MCF 10A (cell line): ENCODE results near the gene RBP3. TPM values are rescaled to one million over a fixed set of nuclear protein-coding genes. Genes with fewer than 3 reads are reported as not detected.

ENCODE experiments used
- BruUV-seq: library from RNA; stranded (reverse); fragments of 400-500 nt; replicated peaks from 2 replicates; lab custom pipeline; 2021; lab: Mats Ljungman, UMichigan
- CTCF ChIA-PET: fragments of 300-600 bp; sonication (Branson Sonifier 250); formaldehyde crosslinking; extraction: SDS; loops from one replicate; lab custom pipeline; 2021; ENCODE audit warnings: antibody characterized with exemption, inconsistent platforms; lab: Yijun Ruan, JAX
- POLR2A ChIA-PET: fragments of 300-600, 350-650 bp; sonication (Branson Sonifier 250); formaldehyde crosslinking; extraction: SDS; loops from one replicate; lab custom pipeline; 2020; ENCODE audit warnings: antibody characterized with exemption, inconsistent platforms; lab: Yijun Ruan, JAX
- DNase-seq: peaks from one replicate; pipeline ENCODE4 v3.0.0-alpha.2; 2018; ENCODE audit not compliant: unreplicated experiment
- H3K27ac Mint-ChIP-seq: one replicate; pipeline ENCODE4 v1.8.0; 2022; ENCODE audit warnings: mild to moderate bottlenecking, low read depth, mixed read lengths; ENCODE audit not compliant: unreplicated experiment
- H3K27me3 Mint-ChIP-seq: one replicate; pipeline ENCODE4 v1.8.0; 2022; ENCODE audit warnings: mixed read lengths; ENCODE audit not compliant: insufficient read depth, unreplicated experiment
- H3K36me3 Mint-ChIP-seq: one replicate; pipeline ENCODE4 v1.8.0; 2022; ENCODE audit warnings: mild to moderate bottlenecking, moderate library complexity, mixed read lengths; ENCODE audit not compliant: insufficient read depth, unreplicated experiment
- H3K4me1 Mint-ChIP-seq: one replicate; pipeline ENCODE4 v1.8.0; 2022; ENCODE audit warnings: mixed read lengths; ENCODE audit not compliant: insufficient read depth, unreplicated experiment
- H3K4me3 Mint-ChIP-seq: one replicate; pipeline ENCODE4 v1.8.0; 2022; ENCODE audit warnings: mild to moderate bottlenecking, moderate library complexity, mixed read lengths; ENCODE audit not compliant: unreplicated experiment
- H3K9me3 Mint-ChIP-seq: one replicate; pipeline ENCODE4 v1.8.0; 2022; ENCODE audit warnings: mixed read lengths; ENCODE audit not compliant: unreplicated experiment
- intact Hi-C: fragments of 100-400 bp; cut with micrococcal nuclease; formaldehyde crosslinking; loops from 2 replicates; pipeline ENCODE4 v1.14.1; 2022
- total RNA-seq: library from RNA; stranded (reverse); gene quantifications from 2 replicates; pipeline ENCODE4 v1.2.3, GENCODE V29; 2022
- TF ChIP-seq, protein P1 (sequence below): fragments of 200-600 bp; IDR thresholded peaks from one replicate; pipeline ENCODE4 v1.8.0; 2022; ENCODE audit warnings: antibody characterized with exemption, mild to moderate bottlenecking; ENCODE audit not compliant: unreplicated experiment

The RBP3 gene
- total RNA-seq, 1 experiment from 2014 or later = not detected

DNA sequence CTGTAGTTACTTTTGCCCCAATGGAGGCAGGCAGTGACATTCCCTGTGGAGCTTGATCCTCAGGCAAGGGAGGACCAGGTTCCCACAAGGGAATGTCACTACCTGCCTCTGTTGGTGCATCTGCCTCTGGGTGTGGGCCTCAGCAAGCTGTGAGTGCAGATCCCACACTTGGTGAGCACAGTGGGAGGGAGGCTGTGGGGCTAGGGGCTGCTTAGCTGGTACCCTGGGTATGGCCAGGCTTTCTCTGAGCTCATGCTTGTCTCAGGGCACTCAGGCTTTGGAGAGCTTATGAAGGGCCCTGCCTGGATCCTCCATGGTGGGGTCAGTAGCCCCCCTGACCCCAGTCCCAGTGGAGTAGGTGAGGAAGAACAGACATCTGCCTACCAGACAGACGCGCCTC is 52.1 kb downstream of the RBP3 start:
- peaks cover 38% of the 10 kb centered on the region for H3K4me1 Mint-ChIP-seq
- no peak overlapping the region for H3K27ac Mint-ChIP-seq
- BruUV-seq = no TSS peak
- TF ChIP-seq, protein P1, sequence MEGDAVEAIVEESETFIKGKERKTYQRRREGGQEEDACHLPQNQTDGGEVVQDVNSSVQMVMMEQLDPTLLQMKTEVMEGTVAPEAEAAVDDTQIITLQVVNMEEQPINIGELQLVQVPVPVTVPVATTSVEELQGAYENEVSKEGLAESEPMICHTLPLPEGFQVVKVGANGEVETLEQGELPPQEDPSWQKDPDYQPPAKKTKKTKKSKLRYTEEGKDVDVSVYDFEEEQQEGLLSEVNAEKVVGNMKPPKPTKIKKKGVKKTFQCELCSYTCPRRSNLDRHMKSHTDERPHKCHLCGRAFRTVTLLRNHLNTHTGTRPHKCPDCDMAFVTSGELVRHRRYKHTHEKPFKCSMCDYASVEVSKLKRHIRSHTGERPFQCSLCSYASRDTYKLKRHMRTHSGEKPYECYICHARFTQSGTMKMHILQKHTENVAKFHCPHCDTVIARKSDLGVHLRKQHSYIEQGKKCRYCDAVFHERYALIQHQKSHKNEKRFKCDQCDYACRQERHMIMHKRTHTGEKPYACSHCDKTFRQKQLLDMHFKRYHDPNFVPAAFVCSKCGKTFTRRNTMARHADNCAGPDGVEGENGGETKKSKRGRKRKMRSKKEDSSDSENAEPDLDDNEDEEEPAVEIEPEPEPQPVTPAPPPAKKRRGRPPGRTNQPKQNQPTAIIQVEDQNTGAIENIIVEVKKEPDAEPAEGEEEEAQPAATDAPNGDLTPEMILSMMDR = no peak
- ChIA-PET CTCF (interaction anchor here (0.8 kb wide), 1 partner anchor 376 kb away, joined by 3 read pairs; no protein-coding TSS in a partner anchor), POLR2A (no interaction called here)
- H3K27me3 Mint-ChIP-seq = no peaks in the 10 kb centered on the region
- no peak for DNase-seq
- intact Hi-C loops = no loop called here
- no peak overlapping the region for H3K4me3 Mint-ChIP-seq
- H3K9me3 Mint-ChIP-seq = no peaks in the 10 kb centered on the region
- H3K36me3 Mint-ChIP-seq = peaks cover 7% of the 10 kb centered on the region

DNA sequence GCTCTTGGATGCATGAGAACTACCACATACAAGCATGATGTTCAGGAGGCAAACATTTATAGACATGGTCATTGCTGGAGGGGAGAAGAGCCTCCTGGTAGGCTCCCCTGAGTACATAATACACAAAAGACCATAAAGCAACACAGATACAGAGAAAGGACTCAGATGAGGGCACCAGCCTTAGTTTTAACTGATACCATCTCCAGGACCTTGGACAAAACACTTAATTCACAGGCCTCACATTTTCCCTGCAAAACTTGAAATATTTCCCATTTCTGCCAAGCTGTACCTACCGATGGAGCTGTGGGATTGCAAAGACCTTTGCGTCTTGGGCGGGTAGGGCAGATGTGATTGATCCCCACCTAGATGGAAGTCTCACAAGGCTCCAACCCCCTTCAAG is 52.6 kb downstream of the RBP3 start:
- peaks cover 7% of the 10 kb centered on the region for H3K36me3 Mint-ChIP-seq
- H3K9me3 Mint-ChIP-seq = no peaks in the 10 kb centered on the region
- H3K27ac Mint-ChIP-seq = no peak overlapping the region
- CTCF ChIA-PET = interaction anchor here (0.8 kb wide), 1 partner anchor 376 kb away, joined by 3 read pairs; no protein-coding TSS in a partner anchor
- intact Hi-C loops = no loop called here
- no peak for DNase-seq
- H3K4me3 Mint-ChIP-seq = no peak overlapping the region
- TF ChIP-seq, protein P1 = no peak
- H3K4me1 Mint-ChIP-seq = peaks cover 34% of the 10 kb centered on the region
- POLR2A ChIA-PET = interaction anchor here (0.8 kb wide), 1 partner anchor 17 kb away, joined by 3 read pairs; the partner anchor contains the start of gene ZNF488
- H3K27me3 Mint-ChIP-seq = no peaks in the 10 kb centered on the region
- BruUV-seq = no TSS peak

DNA sequence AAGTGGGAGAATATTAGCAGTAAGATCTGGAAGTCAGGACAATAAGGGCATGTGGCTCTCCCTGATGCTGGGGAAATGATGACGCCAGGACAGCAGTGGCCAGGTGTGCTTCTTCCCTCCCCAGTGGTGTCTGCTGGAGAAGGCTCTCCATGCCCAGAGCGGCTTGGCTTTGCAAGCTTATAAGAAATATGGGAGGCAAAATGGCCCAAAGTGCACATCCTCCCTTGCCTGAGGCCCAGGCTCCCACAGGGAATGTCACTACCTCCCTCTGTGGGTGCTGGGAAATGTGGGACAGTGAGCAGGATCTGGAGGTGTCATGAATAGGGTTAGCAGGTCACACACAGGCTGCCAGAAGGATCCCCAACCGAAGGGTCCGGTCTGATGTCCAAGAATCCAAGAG is 53.0 kb downstream of the RBP3 start:
- H3K4me3 Mint-ChIP-seq = no peak overlapping the region
- ChIA-PET CTCF (no interaction called here), POLR2A (interaction anchor here (0.8 kb wide), 1 partner anchor 17 kb away, joined by 3 read pairs; the partner anchor contains the start of gene ZNF488)
- peaks cover 29% of the 10 kb centered on the region for H3K4me1 Mint-ChIP-seq
- TF ChIP-seq, protein P1 = no peak
- H3K9me3 Mint-ChIP-seq = no peaks in the 10 kb centered on the region
- DNase-seq = no peak
- H3K27ac Mint-ChIP-seq = no peak overlapping the region
- H3K27me3 Mint-ChIP-seq = no peaks in the 10 kb centered on the region
- intact Hi-C loops = no loop called here
- no TSS peak for BruUV-seq
- peaks cover 7% of the 10 kb centered on the region for H3K36me3 Mint-ChIP-seq

DNA sequence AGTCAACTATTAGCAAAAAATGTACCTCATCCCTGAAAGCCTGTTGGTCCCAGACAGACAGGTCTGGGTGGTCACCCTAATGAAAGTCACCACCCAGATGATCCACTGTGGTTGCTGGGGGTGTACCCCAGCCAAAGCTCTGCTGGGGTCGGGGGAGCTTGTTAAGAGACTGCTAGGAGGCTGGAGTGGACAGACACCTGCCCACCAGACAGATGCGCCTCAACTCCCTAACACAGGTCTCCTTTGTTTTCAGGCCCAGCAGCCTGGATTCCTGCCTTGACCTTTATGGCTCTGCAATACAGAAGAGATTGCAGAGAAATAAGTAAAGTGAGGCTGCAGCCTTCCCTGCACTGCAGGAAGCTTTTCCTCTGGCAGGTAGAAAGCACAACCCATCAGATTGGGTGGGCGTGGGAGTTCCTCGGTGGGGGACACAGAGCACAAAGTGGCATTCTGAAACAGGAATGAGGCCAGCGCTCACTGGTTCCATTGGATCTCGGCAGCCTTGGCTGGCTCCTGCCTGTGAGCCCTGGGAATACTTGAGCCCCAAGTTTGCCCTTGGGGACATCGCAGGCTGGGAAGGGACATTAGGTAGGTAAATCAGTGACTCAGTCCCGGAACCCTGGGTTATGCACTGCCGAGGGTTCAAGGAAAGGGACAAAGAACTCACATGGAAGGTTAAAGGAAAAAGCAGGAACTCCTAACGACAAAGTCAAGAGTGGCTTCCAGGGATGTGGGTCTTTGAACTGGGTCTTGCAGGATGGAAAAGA is 53.9 kb downstream of the RBP3 start:
- CTCF ChIA-PET = interaction anchor here (0.6 to 0.9 kb wide), 3 partner anchors 15 to 353 kb away, joined by 3 to 4 read pairs (median 3); no protein-coding TSS in a partner anchor
- intact Hi-C loops = no loop called here
- no peaks in the 10 kb centered on the region for H3K9me3 Mint-ChIP-seq

More for the DNA sequence above, 53.9 kb downstream of the RBP3 start:
- DNase-seq = no peak
- POLR2A ChIA-PET = interaction anchor here (3.1 kb wide), 1 partner anchor 17 kb away, joined by 13 read pairs; the partner anchor contains the start of gene ZNF488
- no peak overlapping the region for H3K4me3 Mint-ChIP-seq
- no peaks in the 10 kb centered on the region for H3K27me3 Mint-ChIP-seq
- no TSS peak for BruUV-seq
- peaks cover 21% of the 10 kb centered on the region for H3K4me1 Mint-ChIP-seq
- H3K27ac Mint-ChIP-seq = peak overlapping the region; percentile 47
- TF ChIP-seq, protein P1 = no peak
- H3K36me3 Mint-ChIP-seq = no peaks in the 10 kb centered on the region
